ENCODE data around the gene MMP25.

The MMP25 gene

DNA sequence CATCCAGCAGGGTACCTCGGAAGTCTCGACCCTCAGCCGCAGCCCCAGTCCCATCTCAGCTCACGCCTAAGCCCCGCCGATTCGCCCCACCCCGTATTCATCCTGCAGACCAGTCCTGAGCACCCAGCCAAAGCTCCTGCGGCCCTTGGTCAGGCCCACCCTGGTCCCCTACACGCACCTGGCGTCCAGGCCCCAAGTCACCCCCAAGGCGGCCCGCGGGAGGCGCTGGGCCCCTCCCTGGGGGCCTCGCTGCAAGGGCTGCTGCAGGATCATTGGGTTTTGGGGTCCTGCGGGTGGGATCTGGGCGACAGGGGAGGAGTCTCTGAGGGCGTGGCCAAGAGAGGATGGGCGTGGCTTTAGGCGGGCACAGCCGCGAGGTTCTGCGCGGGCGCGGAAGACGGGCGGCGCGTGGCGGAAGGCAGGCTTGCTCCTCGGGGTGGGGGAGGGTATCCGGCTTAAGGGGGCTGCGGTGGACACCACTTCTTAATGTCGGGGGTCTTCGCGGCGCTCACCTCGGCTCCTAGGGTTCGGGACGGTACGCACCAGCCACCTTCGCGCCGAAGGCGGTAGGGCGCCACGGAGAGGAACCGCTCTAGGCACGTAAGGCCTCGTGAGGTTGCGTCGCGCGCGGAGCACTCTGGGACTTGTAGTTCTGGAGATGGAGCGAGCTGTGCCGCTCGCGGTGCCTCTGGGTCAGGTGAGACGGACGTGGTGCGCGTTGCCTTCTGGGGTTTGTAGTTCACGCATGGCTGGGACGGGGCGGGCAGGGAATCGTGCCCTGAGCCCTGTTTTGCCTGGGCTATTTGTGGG, 22.5 kb upstream of the MMP25 start, which contains the start of the genes HCFC1R1 and THOC6:
HCFC1R1 (minus strand) TSS at position 274 of the 810 bp plus-strand sequence; CDS start at position 273, 1 bp downstream.
THOC6 (plus strand) TSS at position 367 of the 810 bp plus-strand sequence; CDS start at position 659, 292 bp downstream.
- Histone ChIP-seq H3K27me3 (ENCODE audit: low read length) (no peaks in the 10 kb centered on the region), H3K36me3 (ENCODE audit: low read length) (no peaks in the 10 kb centered on the region), H3K79me2 (ENCODE audit: insufficient read depth, low read length) (no peaks in the 10 kb centered on the region), H3K4me3 (ENCODE audit: insufficient read depth, low read length, poor library complexity, severe bottlenecking) (peak within 1 kb of the TSS; percentile 73), H3K9ac (ENCODE audit: low read length) (peak within 1 kb of the TSS; percentile 79), H3K9me2 (replicated peaks; ENCODE audit: insufficient read depth, low read length) (no peaks in the 10 kb centered on the region), H2AFZ (ENCODE audit: low read depth, low read length, severe bottlenecking) (peak within 1 kb of the TSS; percentile 49), H3K4me2 (ENCODE audit: low read depth, low read length, poor library complexity, severe bottlenecking) (peak within 1 kb of the TSS; percentile 97), H4K20me1 (ENCODE audit: low read depth, low read length) (no peaks in the 10 kb centered on the region), H3F3A (ENCODE audit: insufficient read depth) (peaks cover 18% of the 10 kb centered on the region), H3K9me3 (ENCODE audit: insufficient read depth, low read length) (no peaks in the 10 kb centered on the region), H3K27ac (ENCODE audit: low read depth, low read length) (peak within 1 kb of the TSS; percentile 79)
- TF ChIP-seq EZH2phosphoT487 (conservative IDR thresholded peaks at IDR 0.05; ENCODE audit: low read length) = no peak
- TF ChIP-seq, protein P1, sequence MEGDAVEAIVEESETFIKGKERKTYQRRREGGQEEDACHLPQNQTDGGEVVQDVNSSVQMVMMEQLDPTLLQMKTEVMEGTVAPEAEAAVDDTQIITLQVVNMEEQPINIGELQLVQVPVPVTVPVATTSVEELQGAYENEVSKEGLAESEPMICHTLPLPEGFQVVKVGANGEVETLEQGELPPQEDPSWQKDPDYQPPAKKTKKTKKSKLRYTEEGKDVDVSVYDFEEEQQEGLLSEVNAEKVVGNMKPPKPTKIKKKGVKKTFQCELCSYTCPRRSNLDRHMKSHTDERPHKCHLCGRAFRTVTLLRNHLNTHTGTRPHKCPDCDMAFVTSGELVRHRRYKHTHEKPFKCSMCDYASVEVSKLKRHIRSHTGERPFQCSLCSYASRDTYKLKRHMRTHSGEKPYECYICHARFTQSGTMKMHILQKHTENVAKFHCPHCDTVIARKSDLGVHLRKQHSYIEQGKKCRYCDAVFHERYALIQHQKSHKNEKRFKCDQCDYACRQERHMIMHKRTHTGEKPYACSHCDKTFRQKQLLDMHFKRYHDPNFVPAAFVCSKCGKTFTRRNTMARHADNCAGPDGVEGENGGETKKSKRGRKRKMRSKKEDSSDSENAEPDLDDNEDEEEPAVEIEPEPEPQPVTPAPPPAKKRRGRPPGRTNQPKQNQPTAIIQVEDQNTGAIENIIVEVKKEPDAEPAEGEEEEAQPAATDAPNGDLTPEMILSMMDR (IDR thresholded peaks at IDR 0.05; ENCODE audit: insufficient read depth, low read length, poor library complexity, severe bottlenecking) = no peak

DNA sequence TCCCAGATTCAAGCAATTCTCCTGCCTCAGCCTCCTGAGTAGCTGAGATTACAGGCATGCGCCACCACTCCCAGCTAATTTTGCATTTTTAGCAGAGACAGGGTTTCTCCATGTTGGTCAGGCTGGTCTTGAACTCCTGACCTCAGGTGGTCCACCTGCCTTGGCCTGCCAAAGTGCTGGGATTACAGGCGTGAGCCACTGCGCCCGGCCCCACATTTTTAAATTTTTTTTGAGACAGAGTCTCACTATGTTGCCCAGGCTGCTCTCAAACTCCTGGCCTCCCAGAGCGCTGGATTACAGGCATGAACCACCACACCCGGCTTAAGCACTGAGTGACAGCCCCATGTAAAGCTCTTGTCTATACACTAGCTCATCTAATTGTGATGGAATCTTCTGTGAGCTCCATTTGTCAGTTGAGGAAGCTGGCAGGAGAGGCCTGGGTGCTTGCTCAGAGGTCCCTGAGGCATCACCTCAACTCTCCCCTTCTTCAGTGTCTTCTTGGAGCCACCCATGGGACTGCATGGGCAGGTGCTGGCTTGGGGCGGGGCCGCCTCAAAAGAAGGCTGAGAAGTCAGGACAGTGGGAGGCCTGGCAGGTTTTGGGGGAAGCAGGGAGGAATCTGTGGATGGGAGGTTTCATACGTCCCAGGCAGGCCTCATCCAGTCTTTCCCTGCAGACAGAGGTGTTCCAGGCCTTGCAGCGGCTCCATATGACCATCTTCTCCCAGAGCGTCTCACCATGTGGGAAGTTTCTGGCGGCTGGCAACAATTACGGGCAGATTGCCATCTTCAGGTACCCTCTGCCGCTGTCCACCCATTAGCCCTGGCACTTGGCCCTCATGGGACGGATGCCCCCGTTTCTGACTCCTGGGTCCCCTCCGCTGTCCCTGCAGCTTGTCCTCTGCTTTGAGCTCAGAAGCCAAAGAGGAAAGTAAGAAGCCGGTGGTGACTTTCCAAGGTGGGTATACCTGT, 21.0 kb upstream of the MMP25 start:
- no peaks in the 10 kb centered on the region for H3K9me3 ChIP-seq (ENCODE audit: insufficient read depth, low read length)
- no peaks in the 10 kb centered on the region for H3K9me2 ChIP-seq (replicated peaks; ENCODE audit: insufficient read depth, low read length)
- peak overlapping the region; percentile 97 for H3K4me2 ChIP-seq (ENCODE audit: low read depth, low read length, poor library complexity, severe bottlenecking)
- no peaks in the 10 kb centered on the region for H3K79me2 ChIP-seq (ENCODE audit: insufficient read depth, low read length)
- H3K4me3 ChIP-seq (ENCODE audit: insufficient read depth, low read length, poor library complexity, severe bottlenecking) = no peak overlapping the region
- no peaks in the 10 kb centered on the region for H3K27me3 ChIP-seq (ENCODE audit: low read length)
- H3K9ac ChIP-seq (ENCODE audit: low read length) = no peak overlapping the region
- H3F3A ChIP-seq (ENCODE audit: insufficient read depth) = peaks cover 18% of the 10 kb centered on the region
- TF ChIP-seq EZH2phosphoT487 (conservative IDR thresholded peaks at IDR 0.05; ENCODE audit: low read length) = no peak
- TF ChIP-seq, protein P1 (IDR thresholded peaks at IDR 0.05; ENCODE audit: insufficient read depth, low read length, poor library complexity, severe bottlenecking) = no peak
- no peak overlapping the region for H3K27ac ChIP-seq (ENCODE audit: low read depth, low read length)
- H2AFZ ChIP-seq (ENCODE audit: low read depth, low read length, severe bottlenecking) = no peak overlapping the region
- H3K36me3 ChIP-seq (ENCODE audit: low read length) = no peaks in the 10 kb centered on the region
- no peaks in the 10 kb centered on the region for H4K20me1 ChIP-seq (ENCODE audit: low read depth, low read length)

GRCh38 chr16:3026003-3026378, 20.4 kb upstream of the MMP25 start:
- H2AFZ ChIP-seq (ENCODE audit: low read depth, low read length, severe bottlenecking) = no peak overlapping the region
- H3K9me3 ChIP-seq (ENCODE audit: insufficient read depth, low read length) = no peaks in the 10 kb centered on the region
- H3K36me3 ChIP-seq (ENCODE audit: low read length) = no peaks in the 10 kb centered on the region
- H3F3A ChIP-seq (ENCODE audit: insufficient read depth) = peaks cover 18% of the 10 kb centered on the region
- no peak overlapping the region for H3K4me3 ChIP-seq (ENCODE audit: insufficient read depth, low read length, poor library complexity, severe bottlenecking)
- TF ChIP-seq, protein P1 (IDR thresholded peaks at IDR 0.05; ENCODE audit: insufficient read depth, low read length, poor library complexity, severe bottlenecking) = no peak
- no peak for TF ChIP-seq EZH2phosphoT487 (conservative IDR thresholded peaks at IDR 0.05; ENCODE audit: low read length)
- H3K27me3 ChIP-seq (ENCODE audit: low read length) = no peaks in the 10 kb centered on the region
- no peaks in the 10 kb centered on the region for H4K20me1 ChIP-seq (ENCODE audit: low read depth, low read length)
- H3K79me2 ChIP-seq (ENCODE audit: insufficient read depth, low read length) = no peaks in the 10 kb centered on the region
- no peak overlapping the region for H3K4me2 ChIP-seq (ENCODE audit: low read depth, low read length, poor library complexity, severe bottlenecking)
- H3K27ac ChIP-seq (ENCODE audit: low read depth, low read length) = no peak overlapping the region
- H3K9ac ChIP-seq (ENCODE audit: low read length) = no peak overlapping the region
- H3K9me2 ChIP-seq (replicated peaks; ENCODE audit: insufficient read depth, low read length) = no peaks in the 10 kb centered on the region
